Activated CD4-positive, alpha-beta T cell treated with anti-CD3 and anti-CD28 coated beads for 24 hours (primary cell): ENCODE data around the gene ZNF462.
"Not testable (repeated sequence)": the region's sequence is repeated elsewhere in the genome, so short reads cannot be mapped to it uniquely, and the experiment has no call there.

Source experiments
- DNase-seq, 2 donors: peaks; one replicate each; pipeline ENCODE4 v3.0.0-alpha.2; 2020; ENCODE audit warnings: low read depth in 2 of 2

Gene ZNF462

DNA sequence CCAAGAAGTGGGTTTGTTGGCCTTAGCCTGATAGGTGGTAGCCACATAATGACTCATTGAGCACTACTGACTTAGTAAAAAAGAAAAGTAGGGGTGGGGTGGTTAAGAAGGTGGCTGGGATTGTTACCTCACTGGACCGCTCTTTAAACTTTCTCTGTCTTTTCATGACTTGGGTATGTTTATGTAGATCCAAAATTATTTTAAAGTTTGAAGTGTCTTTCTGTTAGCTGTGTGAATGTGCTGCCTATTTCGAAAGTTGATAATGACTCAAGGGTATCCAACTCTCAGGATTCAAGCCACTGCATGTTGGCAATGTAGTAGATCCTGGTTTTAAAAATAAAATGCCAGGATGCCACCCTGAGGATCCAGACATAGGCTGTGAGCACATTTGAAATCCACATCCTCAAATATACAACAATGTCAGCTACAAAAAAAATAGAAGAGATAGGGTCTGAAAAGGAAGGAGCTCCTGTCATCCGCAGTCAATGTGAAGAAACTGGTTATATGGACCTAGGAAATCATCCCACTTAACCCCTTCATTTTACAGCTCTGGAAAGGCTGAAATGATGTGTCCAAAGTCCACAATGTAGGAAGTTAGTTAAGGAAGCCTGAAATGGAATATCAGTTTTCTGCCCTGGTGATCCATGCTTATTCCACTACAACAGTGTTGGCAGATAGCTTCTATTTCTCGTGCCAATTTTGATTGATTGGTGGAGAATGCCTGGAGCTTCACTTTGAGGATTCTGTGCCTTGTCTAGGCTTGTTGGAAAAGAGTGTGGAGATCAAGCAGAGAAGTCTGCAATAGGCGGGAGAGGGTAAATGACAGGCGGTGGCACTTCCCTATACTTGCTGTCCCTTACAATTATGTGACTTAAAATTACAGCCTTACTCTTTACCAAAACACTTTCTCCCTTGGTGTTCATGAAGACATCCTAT lies 23.4 kb downstream of the ZNF462 start:
- no peak for DNase-seq

DNA sequence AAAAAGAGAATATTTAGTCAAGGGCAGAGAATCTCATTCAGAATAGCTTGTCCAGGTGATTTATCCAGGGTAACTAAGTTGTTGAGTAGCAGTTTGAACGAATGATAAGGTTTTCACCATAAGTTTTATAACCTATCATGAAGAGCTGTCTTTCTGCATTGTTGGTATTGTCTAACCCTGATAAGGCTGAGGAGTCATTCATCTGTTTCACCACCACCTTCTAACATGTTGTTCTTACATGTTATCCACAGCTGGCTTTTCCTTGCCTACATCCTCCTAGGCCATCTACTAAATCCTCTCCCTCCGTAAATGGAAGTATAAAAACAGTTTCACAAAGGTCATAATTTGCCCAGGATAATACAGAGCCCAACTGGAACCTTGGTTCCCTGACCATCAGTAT lies 24.1 kb downstream of the ZNF462 start:
- DNase-seq = no peak

DNA sequence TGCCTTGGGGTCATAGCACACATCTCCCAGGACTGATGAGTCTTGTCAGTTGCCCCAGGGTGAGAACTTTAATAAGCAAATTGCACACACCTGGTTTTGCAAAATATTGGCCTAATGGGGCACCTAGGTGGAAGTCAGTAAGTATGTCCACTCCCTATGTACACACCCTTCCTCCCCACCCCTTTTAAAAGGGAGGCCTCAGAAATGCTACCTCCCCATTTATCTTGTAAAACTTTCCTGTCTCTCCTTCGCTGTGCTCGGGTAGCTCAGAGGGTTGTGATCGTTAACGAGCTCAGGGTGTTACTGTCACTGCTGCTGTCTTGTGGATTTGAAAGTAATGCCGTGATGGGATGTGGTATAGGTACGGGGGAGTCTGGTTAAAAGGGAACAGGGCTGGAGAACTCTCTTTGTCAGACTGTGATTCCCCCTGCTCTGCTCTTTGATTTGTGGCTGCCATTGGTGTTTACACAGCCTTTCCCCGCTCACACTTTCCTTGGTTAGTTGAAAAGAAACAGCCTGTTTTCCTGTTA lies 26.2 kb downstream of the ZNF462 start:
- DNase-seq = no peak

DNA sequence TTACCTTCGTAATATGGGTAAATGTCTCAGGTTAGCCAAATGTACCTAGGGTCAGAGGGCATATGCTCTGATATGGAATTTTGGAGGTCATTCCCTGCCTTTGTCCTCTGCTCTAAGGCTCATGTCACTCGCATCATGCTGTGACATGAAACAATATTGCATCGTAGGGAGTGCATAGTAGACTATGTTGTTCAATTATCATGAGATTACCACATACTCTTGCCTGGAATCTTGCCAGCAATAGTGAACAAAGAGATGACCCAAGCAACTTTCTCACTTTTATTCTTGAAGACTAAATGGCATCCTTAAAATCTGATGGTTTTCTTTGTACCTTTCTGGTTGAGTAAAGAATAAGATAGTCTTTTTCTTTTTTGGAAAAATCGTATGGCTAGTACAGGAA lies 27.6 kb downstream of the ZNF462 start:
- DNase-seq = no peak

DNA sequence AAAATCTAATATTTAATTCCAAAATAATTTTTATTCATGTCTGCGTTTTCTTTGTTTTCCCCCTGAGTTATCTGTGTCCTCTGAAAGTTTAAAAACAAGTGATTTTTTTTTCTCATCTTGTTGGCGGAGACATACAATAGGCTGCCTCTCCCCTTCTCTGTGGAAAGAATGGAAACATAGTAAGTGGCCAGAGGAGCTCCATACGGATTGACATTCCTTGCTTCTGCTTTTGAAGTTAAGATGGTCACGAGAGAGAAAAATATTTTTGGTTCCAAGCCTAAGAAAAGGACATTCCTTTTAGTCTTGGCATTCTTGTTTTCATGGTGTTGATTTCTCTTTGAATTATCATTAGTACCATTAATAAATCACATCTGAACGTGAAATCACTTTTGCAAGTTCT lies 28.3 kb downstream of the ZNF462 start:
- DNase-seq = no peak

DNA sequence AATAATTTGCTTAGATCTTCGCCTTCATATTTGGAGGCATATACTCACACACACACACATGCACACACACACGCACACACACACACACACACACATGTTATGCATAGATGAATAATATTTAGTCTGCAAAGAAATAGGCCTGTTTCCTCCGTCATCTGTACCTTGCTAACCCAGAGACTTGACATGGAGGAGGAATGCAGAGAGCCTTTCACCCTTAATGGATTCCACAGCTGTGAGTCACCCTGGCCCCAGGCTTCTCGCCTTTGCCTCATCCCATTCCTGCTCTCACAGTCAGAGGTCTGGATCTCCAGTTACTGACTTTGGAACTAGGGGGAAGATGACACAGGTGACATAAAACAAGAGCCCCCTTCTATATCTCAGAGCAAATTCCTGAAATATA lies 29.7 kb downstream of the ZNF462 start:
- DNase-seq = no peak

DNA sequence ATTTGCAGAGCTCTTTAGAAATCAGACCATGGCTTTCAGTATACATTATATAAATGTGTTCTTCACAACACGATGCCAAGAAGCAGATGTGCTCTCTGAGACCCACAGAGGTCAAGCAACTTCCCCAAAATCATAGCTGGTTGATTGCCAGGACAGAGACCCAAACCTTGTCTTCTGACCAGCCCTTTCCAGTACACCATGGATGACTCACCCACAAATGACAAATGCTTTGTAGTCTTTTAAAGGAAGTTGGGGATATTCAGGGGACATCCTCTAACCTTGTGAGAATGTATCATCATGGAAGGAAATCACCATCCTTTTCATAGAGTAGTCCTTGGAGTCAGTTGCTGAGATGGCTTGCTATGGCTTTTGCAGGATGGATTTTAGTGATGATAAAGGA lies 30.1 kb downstream of the ZNF462 start:
- no peak for DNase-seq

DNA sequence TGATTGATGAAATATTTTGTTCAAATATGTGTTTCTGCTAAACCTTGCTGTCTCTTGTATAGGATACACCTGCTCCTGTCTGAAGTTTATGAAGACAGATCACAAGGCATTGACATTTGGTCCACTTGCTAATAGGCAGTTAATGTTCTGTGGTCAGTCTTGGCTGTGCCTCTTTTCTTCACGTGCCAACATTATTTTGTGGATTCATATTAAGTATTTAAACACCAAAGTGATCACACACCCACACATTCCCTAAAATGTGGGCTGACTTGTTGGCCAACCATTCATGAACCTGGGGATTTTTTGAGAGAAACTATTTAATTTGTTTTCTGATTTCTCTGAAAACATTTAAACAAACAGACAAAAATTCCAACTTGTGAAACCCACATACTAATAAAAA lies 33.7 kb downstream of the ZNF462 start:
- DNase-seq = no peak

DNA sequence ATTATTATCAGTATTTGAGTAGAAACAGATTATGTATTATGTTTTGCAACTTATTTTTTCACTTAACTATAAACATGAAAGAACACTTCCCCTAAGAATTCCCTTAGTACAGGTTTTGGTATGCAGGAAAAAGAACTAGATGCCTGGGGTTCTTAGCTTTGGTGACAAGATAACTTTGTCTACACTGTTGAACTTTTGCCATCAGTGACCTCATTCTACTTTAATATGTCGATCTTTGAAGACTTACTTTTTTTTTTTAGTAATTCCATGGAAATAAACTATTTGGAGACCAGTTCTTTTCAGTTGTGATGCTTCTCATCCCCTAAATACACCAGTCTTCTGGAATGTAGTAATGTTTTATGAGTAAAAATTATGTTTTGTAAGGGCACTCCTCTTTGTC lies 34.3 kb downstream of the ZNF462 start:
- no peak for DNase-seq

DNA sequence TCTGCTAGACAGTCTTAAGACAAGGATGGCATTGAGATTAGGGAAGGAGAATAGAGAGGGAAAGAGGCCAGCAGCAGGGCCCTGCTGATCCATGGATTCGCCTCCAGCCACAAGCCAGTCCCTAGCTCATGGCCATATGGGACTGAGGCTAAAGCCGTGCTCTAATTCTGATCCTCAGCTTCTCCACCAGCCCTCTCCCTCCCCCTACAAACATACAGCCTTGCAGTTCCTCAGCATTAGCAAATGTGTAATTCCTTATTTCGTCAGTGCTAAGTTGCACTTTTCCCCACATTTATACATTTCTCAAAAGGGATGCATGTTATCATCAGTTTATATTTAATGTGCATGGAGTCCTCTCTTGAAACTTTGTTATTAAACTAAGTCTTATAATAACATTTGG lies 34.8 kb downstream of the ZNF462 start:
- no peak for DNase-seq

DNA sequence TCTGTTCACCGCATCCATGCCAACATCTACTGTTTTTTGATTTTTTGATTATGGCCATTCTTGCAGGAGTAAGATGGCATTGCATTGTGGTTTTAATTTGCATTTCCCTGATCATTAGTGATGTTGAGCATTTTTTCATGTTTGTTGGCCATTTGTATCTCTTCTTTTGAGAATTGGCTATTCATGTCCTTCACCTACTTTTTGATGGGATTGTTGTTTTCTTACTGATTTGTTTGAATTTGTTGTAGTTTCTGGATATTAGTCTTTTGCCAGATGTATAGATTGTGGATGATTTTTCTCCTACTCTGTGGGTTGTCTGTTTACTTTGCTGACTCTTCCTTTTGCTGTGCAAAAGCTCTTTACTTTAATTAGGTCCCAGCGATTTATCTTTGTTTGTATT lies 37.6 kb downstream of the ZNF462 start:
- DNase-seq = not testable (repeated sequence)

DNA sequence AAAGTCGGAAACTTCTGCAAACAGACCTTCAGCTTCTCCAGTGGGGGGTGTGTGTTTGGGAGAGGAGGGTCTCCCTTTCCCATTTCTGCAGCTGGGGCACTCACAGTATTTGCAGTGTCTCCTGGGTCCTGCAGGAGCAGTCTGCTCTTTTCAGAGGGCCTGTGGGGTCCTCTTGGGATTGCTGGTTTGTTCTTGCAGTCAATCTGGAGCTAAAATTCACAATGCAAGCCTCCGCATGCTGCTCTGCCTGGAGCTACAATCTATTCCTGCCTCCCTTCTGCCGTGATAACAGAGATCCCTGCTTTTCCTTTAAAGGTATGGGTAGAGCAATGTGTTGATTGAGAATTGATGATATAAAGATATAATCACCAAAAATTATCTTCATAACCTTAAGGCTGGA lies 43.2 kb downstream of the ZNF462 start:
- no peak for DNase-seq

DNA sequence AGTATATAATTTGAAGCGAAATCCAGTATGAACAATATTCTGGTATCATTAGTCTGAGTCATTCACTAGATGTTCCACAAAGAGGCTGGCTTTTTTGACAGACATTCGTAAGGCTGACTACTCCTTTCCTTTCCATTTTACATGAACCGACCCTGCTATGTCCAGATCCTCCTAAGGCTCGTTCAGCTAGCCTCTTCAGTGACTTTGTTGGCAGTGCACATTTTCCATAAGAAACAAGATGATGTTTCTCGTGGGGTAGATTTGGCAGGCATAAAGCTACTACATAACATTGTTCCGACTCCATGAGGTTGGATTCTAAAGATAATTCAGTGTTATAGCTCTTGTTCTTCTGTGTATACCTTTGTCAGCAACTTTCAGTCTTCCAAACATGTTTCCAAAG lies 49.0 kb downstream of the ZNF462 start:
- DNase-seq = no peak

DNA sequence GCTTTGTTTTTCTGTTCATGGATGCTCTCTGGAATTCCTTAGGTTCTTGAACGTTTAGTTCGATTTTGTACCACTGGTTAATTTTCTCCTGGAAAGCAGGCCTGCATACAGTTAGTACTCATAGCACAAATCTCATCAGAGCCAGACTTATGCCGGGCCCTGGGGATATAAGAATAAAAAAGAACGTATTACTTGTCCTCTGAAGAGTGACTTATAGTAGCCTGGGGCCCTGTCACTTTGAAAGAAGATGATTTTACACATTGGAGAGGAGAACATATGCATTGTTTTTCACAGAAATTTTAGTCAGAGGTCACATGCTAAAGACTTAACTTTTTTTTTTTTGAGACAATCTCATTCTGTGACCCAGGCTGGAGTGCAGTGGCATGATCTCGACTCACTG lies 50.3 kb downstream of the ZNF462 start:
- DNase-seq = no peak

DNA sequence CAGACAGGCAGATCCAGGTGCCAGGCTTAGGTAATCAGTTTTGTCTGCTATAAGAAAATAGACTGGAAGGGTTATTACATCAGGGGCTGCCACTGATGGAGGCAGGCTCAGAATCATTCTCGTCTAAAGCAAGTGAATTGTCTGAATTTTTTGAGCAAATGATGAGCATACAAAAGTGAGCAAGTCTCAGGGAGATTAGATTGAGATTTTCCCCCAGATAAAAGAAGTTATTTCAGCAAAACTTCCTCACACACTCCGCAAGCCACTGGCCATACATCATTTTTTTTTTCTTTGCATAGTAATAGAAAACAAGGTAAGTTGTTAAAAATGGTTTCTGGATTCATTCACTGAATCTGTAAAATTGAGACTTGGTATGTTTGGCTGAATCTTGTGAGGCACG lies 52.9 kb downstream of the ZNF462 start:
- DNase-seq = no peak

DNA sequence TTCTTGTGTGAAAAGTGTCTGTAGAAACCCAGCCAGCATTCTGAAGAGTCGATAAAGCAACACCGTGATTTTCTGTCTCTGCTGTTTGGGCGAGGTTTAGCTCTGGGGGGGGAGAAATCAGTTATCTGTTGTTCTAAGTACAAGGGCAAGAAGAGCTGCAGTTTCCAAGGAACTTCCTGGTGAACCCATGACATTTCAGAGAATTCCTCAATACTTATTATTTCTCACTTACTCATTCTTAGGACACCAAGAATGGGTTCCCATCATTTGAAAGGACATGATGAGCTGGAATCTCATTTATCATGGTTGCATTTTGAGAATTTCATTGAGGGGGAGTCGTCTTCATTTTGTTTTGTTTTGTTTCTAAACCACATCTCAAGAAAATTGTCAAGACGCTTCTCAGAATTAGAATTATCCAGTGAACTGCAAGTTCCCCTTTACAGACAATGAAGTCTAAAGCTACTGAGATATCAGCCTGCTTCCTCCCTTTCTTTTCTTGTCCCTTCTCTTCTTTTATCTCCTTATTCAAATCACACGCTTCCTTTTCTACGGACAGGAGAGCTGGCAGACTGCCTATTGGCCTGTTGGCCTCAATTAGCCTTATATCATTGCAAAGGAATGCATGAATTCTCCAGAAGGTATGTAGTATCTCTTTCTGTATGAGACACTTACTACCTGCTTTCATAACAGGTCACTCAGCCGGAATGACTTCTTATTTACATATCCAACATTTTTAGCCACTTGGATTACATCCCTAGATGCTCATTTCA lies 53.7 kb downstream of the ZNF462 start:
- DNase-seq = no peak

DNA sequence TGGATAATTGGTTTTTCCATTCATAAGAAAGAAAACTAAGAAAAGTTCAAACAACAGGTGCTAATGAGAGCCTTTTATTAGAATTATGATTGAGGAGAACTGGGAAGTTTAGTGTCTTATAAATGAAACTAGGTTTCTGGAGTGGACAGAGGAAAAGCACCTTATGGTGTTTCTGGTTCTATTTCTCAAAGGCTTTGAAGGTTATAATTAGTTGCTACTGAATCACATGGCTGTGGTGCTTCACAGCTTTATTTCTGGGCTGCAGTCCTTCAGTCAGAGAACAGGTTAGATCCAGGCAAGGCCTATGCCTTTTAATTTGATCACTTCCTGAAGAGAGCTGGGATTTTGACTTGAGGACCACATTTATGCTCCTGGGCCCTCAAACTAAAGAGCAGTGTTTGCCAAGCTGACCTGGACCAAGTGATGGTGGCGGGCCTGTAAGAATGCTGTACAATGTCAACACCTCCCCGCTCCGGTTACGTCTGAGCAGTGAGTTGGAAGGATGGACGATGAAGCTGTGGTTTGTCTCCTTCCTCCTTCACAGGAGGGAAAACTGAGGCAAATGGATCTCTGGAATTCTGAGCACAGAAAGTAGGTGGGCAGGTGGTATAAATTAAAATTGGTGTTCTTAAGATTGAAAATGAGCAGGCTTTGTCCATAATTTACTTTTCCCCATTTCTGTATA lies 56.0 kb downstream of the ZNF462 start:
- no peak for DNase-seq

DNA sequence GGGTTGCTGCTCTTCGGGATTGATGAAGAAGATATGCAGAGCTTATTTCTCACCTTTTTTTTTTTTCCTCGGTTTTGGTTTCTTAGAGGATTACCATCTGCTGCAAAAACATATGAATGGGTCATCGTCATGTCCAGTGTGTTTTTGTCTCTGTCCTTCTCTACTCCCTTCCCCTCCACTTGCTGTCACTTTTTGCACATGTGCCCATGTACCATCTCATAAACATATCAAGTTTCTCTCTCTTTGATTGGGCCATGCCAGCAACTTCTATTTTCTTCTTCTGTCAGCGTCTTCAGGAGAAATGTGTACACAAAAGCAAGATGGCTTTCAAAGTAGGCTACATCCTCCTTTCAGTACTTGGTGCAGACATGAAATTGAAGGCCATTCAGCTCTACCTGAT lies 57.1 kb downstream of the ZNF462 start:
- no peak for DNase-seq

DNA sequence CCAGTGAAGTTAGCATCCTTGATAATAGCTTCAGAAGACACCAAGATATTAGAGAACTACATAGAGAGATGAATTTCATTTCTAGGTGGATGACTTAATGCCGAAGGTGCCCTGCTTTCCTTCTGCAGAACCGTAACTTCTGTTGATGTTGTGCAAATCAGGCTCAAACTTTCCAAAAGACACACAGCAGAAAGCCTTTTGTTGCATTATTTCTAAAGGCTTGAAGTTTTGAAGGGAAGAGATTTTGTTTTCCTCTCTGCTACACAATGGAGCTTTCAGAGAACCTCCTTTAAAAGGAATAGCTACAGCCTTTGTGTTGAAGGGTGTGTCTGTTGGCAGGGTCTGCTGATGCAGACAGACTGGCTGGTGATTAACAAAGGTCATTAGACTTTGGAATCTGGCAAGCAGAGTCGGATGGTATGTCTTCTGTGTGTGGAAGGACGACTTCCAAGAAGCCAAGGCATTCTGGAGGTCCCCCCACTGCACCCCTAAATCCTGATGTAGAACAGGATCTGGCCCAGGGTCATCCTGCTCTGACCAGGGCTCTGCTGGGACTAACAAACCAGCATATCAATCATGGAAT lies 57.8 kb downstream of the ZNF462 start:
- no peak for DNase-seq

DNA sequence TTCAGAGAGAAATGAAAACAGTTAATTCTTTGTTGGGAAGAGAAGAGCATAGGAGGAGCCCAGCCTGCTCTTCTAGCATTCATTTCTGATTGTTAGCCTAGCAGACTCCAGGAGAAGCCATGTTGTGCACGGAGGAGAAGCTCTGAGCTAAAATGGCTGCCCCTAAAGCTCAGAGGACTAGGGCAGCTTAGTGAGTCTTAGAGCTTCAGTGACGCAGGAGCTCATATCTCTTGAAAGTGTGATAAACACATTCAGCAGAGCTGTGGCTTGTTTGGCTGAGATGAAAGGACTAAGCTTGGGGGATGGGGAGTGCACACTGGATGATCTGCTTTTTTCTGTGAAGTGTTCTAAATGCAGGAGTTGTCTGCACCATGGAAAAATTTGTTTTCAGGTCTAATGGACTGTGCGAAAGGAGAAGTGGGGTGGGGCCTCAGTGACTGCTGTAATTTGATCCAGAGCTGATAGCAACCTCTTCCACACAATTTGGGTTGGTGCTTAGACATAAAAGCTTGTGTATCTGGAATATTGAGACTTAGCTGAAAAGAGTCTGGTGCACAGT lies 58.5 kb downstream of the ZNF462 start:
- no peak for DNase-seq

DNA sequence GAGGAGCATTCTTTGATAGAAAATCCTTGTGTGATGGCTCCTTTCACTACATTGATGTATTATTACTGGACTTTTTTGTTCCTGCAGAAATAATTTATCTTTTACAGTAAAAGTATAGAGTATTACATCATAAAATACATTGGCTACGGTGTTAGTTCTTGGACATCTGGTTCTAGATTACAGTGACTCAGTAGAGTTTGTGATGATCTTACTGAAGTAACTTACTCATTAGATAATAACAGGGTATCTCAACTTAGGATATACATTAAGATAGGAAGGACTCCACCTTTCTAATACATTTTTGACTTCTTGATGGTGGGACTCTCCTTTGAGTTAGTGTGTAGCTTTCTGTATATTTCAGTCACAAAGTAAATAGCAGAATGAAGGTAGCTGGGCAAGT lies 59.1 kb downstream of the ZNF462 start:
- no peak for DNase-seq

DNA sequence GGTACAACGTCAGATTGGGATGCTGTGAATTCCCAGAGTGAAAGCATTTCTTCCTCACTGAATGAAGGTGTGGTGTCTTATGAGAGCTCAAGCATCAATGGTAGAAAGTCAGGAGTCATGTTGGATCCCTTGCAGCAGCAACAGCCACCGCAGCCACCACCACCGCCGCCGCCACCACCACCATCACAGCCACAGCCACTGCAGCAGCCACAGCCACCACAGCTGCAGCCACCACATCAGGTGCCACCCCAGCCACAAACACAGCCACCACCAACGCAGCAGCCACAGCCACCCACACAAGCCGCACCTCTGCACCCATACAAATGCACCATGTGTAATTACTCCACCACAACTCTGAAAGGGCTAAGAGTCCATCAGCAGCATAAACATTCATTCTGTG lies 62.4 kb downstream of the ZNF462 start:
- DNase-seq = no peak
